ENCODE measurements around the gene KCNH1. TPM values are rescaled to one million over a fixed set of nuclear protein-coding genes. Genes with fewer than 3 reads are reported as not detected.

Gene KCNH1
- total RNA-seq, 1 donor from 2014 or later = not detected

- intact Hi-C loops (cut with DNase I) = no loop called here
- DNase-seq (ENCODE audit: low spot score) = no peak
Measured at GRCh38 chr1:210938416-210938925, 195.5 kb downstream of the KCNH1 start.

DNA sequence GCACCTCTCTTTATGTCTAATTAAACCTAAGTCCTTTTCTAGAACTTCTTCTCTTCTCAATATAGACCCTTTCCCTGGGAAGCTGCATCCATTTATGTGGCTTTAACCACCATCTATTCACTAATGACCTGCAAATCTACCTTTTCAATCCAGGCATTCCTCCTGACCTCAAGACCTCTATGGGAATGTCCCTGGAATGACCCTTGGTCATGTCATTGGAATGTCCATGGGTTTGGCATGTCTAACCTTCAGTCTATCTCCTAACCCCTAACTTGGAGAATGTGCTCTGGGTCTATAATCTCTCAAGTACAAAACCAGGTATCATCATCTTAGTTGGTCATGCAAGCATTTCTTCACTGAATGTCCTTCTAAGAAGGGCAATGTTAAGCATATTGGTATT is 196.1 kb downstream of the KCNH1 start:
- intact Hi-C loops (cut with DNase I) = no loop called here
- no peak for DNase-seq (ENCODE audit: low spot score)

DNA sequence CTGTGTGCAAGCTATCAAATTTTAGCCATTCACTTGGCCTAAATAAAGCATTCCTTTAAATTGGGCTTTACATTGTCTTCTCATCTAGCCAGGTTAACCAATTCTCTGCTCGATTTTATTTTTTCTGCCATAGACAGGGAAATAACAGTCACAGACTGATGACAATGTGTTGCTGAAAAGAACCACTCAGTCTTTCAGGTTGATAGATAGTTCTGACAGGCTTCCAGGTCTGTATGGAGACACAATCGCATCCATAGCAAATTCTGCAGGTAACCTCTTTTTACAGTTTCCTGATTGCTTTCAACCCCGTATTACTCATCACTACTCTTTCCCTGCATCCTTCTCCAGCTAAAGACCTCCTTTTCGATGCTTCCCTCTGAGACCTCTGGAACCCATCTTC is 198.0 kb downstream of the KCNH1 start:
- DNase-seq (ENCODE audit: low spot score) = no peak
- intact Hi-C loops (cut with DNase I) = no loop called here

- DNase-seq (ENCODE audit: low spot score) = no peak
- intact Hi-C loops (cut with DNase I) = no loop called here
Measured at GRCh38 chr1:210932104-210932503, 201.8 kb downstream of the KCNH1 start.

- no peak for DNase-seq (ENCODE audit: low spot score)
- intact Hi-C loops (cut with DNase I) = no loop called here
Measured at GRCh38 chr1:210922666-210923065, 211.3 kb downstream of the KCNH1 start.

DNA sequence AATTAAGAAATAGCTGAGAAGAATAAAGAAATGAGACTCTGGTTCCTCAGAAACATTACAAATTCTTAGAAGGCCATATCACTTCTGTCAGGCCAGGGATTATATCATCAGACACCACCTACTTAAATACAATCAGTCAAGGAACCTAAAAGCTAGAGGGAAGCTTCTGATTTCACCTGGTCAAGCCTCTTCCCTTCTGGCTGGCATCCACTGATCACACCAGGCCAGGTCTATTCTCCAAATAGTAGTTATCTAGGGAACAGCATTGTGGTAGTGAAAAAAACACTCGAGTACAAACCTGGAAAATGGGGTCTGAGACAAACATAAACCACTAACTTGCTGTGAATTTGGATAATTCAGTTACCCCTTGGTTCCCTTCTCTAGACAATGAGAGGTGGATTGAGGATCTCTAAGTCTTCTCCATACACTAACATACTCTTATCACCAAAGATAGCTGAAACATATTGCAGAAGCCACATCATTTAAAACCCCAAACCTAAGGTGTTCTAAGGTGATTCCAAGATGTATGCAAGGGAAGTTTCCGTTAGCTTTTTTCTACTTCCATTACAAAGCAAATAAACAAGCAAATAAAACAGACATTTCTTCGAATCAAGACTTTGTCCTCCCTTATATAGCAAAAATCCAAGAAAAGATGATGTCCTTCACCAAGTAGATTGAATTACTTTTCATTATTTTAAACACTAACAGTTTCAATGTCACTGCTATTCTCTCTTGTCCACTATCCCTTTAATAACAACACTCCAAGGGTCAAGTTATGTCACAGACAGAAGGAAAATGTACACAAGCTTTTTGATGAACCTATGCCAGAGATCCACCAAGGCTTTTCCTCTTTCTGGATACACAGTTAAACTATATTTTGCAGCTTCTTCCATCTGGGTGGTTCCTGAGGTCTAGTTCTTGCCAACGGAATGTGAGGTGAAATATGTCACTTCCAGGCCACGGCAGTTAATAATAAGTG is 212.9 kb downstream of the KCNH1 start:
- intact Hi-C loops (cut with DNase I) = no loop called here

GRCh38 chr1:210920258-210920657 is 213.7 kb downstream of the KCNH1 start:
- intact Hi-C loops (cut with DNase I) = no loop called here
- no peak for DNase-seq (ENCODE audit: low spot score)

More for the DNA sequence above, 212.9 kb downstream of the KCNH1 start:
- DNase-seq (ENCODE audit: low spot score) = no peak

- DNase-seq (ENCODE audit: low spot score) = no peak
- intact Hi-C loops (cut with DNase I) = no loop called here
Measured at GRCh38 chr1:210918893-210919292, 215.1 kb downstream of the KCNH1 start.

- intact Hi-C loops (cut with DNase I) = no loop called here
Measured at GRCh38 chr1:210917560-210918169, 216.3 kb downstream of the KCNH1 start.

GRCh38 chr1:210916548-210916947 is 217.4 kb downstream of the KCNH1 start:
- no peak for DNase-seq (ENCODE audit: low spot score)
- intact Hi-C loops (cut with DNase I) = no loop called here

More at GRCh38 chr1:210917560-210918169, 216.3 kb downstream of the KCNH1 start:
- DNase-seq (ENCODE audit: low spot score) = no peak

DNA sequence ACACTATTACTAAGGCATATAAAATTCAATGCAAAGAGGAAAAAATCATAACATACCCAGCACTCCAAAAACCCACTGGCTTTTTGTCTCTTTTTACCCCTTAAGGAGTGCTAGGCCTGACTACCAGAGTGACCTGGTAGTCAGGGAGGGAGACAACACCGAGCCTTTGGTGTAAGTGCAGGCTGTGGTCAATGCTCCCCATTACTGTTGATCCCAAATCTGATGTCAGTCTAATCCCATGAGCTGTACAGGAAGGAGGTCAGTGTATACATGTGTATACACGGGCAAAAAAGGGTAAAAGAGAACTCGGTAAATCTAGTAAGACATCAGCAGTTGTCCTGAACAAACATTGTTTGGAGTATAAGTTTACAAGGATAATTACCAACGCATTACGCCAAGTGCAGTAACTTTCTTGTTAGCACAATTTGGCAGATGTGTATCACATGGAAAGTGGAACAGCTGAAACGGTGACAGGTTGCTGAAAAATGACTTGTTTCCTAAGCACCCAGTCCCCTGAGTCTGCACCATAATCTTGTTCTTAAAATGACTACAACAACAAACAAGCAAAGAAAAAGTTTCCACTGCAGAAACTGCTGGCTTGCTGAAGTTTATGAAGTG is 217.9 kb downstream of the KCNH1 start:
- DNase-seq (ENCODE audit: low spot score) = no peak
- intact Hi-C loops (cut with DNase I) = no loop called here

- intact Hi-C loops (cut with DNase I) = no loop called here
Measured at GRCh38 chr1:210912752-210913151, 221.2 kb downstream of the KCNH1 start.

DNA sequence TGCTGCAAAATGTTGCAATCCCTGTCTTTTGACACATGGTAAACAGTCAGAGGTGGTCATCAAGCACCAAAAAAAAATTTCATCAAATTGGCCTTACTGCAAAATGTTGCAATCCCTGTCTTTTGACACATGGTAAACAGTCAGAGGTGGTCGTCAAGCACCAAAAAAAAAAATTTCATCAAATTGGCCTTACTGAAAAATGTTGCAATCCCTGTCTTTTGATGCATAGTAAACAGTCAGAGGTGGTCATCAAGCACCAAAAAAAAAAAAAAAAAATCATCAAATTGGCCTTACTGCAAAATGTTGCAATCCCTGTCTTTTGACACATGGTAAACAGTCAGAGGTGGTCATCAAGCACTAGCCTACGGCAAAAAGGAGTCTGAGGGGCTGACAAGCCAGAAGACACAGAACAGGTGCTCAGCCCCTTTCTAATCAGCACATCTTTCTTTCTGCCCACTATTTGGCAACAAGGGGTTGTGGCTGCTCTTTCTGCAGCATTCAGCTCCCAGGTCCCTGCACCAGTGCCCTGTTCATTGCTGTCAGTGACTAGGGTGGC is 223.8 kb downstream of the KCNH1 start:
- no peak for DNase-seq (ENCODE audit: low spot score)
- intact Hi-C loops (cut with DNase I) = no loop called here

More at GRCh38 chr1:210912752-210913151, 221.2 kb downstream of the KCNH1 start:
- DNase-seq (ENCODE audit: low spot score) = no peak

DNA sequence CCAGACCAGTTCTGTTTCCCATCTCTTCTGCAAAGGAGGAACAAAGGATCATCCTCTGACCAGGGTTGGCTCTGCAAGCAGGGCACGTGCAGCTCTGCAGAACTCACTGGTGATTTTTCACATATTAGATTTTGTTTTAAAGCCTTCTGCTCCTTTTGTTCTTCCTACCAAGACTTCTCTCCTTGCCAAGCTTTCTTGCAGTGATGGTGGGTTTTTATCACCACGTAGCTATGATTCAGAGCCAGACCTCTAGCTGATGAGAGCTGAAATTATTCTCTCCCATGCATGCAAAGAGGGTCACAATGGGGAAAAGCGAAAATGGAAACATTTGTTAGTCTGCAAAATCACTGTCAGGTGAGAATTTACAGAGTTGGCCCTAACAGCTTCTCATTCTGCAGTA is 225.2 kb downstream of the KCNH1 start:
- intact Hi-C loops (cut with DNase I) = no loop called here
- DNase-seq (ENCODE audit: low spot score) = no peak

DNA sequence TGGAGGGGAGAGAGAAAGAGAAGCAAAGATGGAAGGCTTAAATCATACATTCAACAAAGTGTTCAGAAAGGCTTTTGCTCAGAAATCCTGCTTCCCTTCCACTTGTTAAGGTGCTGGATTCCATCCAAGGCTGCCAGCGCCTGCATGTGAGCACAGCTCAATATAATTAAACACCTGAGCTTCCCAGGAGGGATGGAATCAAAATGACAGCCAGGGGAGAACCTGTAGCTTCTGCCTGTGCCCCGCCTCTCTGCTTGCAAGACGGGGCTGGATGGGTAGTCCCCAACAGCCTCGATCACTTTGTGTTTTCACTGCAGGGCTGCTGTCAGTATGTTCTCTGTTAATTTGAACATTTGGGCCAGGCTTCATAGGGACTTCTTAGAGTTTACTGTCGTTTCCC is 225.7 kb downstream of the KCNH1 start:
- intact Hi-C loops (cut with DNase I) = no loop called here
- no peak for DNase-seq (ENCODE audit: low spot score)

DNA sequence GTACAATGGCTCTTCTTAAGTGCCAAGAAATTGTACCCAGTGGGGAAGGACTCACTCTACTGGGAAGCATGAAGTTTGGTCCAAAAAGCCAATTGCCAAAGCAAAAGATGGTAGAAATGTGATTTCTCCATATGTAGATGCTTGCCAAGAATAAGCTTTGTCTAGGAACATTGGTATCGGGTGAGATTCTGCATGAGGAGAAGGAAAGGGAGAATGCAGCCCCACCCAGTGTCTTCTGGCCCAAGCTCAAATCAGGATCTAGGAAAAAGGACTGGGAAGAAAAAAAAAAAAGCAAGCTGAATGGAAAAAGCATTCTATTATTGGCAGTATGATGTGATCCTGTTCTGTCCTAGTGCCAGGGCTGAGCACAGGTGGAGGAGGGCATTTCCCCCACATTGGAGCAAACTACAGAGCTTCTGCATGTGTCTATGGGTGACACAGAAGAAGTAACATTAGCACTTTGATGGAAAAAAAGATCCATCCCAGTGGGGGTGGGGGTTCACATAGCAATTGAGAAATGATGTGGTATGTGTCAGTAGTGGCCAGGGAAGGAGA is 226.6 kb downstream of the KCNH1 start:
- no peak for DNase-seq (ENCODE audit: low spot score)
- intact Hi-C loops (cut with DNase I) = no loop called here

DNA sequence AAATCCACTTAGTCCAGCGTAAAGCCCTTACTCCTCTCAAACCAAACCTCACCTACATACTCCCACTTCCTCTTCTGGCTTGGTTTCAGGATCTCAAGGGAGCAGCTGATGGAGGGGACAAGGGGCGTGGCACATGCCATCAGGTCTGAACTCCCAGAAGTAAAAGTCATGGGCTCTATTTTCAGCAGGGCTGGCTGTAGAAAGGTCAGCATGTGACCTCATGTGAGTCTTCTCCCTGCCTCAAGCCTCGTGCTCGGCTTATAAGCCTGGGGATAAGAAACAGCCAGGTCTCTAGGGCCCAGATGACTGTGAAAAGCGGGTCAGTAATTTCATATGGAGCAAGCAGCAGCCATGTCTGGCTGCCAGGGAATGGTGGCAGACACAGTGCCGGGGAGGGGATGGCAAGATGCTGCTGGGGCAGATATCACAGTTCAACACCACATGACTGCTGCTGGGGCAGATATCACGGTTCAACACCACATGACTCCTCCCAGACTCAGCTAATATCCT is 227.9 kb downstream of the KCNH1 start:
- DNase-seq (ENCODE audit: low spot score) = no peak
- intact Hi-C loops (cut with DNase I) = no loop called here

DNA sequence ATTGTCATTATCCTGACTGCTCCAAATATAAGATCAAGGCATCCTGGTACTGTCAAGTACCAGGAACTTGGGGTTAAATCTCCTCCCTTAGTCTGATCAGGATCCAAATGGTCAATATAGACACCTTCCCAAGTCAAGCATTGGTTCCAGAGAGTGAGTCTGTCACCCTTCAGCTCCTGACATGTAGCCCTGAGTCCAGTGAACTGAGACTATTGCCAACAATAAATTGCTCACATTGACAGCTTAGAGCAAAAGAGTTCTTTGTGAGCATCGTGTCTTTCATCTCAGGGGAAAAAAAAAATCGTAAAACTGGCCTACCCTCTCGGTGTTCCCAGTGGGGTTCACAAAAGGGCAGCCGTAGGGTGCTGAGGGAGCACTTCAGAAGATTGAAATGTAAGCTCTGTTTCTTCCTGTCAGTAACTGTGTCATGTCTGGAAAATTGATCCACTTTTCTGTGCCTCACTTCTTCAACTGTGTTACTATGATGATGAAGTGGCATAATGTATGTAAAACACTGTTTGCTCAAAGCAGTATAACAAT is 228.5 kb downstream of the KCNH1 start:
- no peak for DNase-seq (ENCODE audit: low spot score)
- intact Hi-C loops (cut with DNase I) = no loop called here

Data from cardiac septum (tissue), 1 donor.